Stimulated activated CD4-positive, alpha-beta T cell treated with anti-CD3 and anti-CD28 coated beads, TNF-alpha, amount 100 ng/mL, for 48 hours (primary cell): ENCODE data around the gene ZNF792.
"Not testable (repeated sequence)": the region's sequence is repeated elsewhere in the genome, so short reads cannot be mapped to it uniquely, and the experiment has no call there.

Experiments
- DNase-seq, 3 donors: peaks; one replicate each; pipeline ENCODE4 v3.0.0-alpha.2; 2020; ENCODE audit warnings: low read depth in 3 of 3

The ZNF792 gene

DNA sequence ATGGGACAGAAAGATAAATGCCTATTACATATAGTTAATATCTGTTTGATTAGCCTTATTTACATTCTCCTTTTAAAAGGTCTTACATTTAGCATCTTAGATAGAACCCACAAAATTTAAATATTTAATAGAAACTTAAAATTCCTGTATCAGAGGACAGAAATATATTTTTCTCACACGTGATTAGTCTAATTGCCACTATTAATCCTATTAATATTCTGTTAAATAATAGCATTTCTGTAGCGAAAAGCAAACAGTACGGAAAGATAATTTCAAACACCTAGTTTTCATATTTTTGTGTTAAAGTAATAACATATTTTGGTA lies 37.7 kb downstream of the ZNF792 start:
- no peak for DNase-seq

DNA sequence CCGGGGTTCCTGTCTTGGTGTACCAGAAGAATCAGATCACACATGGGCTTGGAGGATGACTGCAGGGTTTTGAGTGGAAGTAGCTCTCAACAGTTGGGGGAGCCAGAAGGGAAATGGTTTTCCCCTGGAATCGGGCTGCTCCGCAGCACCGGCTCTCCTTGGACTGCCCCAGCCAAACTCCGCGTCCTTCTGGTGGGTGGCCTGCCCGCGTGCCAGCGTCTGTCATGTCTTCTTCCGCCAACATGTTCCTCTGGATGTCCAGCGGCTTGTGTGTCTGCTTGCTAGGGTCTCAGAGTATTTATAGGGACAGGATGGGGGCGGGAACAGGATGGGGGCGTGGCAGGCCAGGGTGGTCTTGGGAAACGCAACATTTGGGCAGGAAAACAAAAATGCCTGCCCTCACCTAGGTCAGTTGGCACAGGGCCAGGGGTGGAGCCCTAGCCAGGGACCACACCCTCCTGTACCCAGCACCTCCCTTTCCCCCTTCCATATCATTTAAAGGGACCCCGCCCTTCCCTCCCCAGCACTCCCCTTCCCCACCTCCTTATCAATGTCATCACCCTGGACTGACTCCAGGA lies 38.7 kb downstream of the ZNF792 start:
- DNase-seq, result no peak

DNA sequence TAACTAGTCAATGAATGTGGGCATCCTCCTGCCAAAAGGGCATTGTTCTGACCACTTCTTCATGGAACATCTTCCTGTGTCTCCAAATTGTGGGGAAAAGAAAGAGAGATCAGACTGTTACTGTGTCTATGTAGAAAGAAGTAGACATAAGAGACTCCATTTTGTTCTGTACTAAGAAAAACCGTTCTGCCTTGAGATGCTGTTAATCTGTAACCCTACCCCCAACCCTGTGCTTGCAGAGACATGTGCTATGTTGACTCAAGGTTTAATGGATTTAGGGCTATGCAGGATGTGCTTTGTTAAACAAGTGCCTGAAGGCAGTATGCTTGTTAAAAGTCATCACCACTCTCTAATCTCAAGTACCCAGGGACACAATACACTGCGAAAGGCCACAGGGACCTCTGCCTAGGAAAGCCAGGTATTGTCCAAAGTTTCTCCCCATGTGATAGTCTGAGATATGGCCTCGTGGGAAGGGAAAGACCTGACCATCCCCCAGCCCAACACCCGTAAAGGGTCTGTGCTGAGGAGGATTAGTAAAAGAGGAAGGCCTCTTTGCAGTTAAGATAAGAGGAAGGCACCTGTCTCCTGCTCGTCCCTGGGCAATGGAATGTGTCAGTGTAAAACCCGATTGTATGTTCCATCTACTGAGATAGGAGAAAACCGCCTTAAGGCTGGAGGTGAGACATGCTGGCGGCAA lies 43.8 kb downstream of the ZNF792 start:
- not testable (repeated sequence) for DNase-seq

DNA sequence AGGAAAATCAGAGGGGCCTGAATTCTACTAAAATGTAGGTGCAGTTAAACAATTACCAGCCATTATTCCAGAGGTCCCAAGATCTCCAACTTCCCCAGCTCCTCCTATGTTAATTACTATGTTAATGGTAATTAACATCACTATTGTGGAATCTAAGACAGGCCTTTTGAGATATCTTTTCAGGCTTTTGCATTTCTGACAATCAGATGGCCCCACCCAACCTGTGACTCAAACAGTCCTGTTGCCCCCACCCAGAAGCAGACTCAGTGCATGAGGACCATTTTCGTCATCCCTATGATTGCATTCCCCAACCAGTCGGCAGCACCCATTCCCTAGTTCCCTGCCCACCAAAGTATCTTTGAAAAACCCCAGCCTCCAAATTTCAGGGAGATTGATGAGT lies 45.8 kb downstream of the ZNF792 start:
- no peak for DNase-seq

DNA sequence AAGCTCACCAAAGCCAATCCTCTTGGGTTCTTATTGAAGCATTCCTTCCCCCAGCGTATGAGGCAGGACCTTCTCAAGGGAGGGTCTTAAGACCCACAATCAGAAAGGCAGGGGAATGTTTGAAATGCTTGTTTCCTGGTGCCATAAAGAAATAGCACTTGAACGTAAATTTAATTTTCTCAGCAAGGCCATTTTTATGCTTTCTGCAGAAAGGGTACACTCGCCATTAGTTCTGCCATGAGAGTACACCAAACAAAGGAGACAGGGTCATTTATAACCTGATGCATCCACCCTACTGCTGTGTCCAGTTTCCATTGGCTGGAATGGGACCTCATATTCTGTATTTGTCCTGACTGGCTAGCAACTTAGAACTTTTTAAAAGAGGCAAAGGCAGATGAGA lies 46.9 kb downstream of the ZNF792 start:
- DNase-seq, result not testable (repeated sequence)

DNA sequence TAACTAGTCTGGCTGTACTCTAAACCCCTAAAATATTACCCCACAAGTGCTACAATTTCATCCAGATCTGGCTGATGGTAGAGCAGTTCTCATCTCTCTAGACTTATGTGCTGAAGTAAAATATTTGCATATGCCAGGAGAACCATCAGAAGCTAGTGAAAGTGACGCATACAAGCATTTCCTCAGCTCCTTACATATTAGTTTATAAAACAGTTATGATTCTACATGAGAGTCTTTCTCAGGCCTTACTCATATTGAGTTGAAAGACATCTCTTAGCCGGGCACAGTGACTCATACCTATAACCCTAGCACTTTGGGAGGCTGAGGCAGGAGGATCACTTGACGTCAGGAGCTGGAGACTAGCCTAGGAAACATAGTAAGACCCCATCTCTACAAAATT lies 53.3 kb downstream of the ZNF792 start:
- no peak for DNase-seq
